ENCODE results near the gene METRN. TPM values are rescaled to one million over a fixed set of nuclear protein-coding genes. Genes with fewer than 3 reads are reported as not detected.

Gene METRN
- total and polyA plus RNA-seq, 2 donors (not counting 1 experiment from before 2014, with no cell fraction given), result 5.3 to 35.3 TPM

Other genes starting within 250 kb of the METRN start
- 16.4 and 21.3 TPM in 2 replicates for gene CAPN15, start 187.4 kb upstream of the METRN start, total RNA-seq
- gene CAPN15, start 187.4 kb upstream of the METRN start, polyA plus RNA-seq, result 4.1 and 7.8 TPM in 2 replicates
- not detected in 2 replicates for gene PRR35, start 154.7 kb upstream of the METRN start, total RNA-seq
- not detected in 2 replicates for gene PRR35, start 154.7 kb upstream of the METRN start, polyA plus RNA-seq
- 2.1 and 3.3 TPM in 2 replicates for gene NHLRC4, start 148.1 kb upstream of the METRN start, total RNA-seq
- 0.34 and 0.66 TPM in 2 replicates for gene NHLRC4, start 148.1 kb upstream of the METRN start, polyA plus RNA-seq
- 20.5 and 22.3 TPM in 2 replicates for gene PIGQ, start 145.2 kb upstream of the METRN start, total RNA-seq
- gene PIGQ, start 145.2 kb upstream of the METRN start, polyA plus RNA-seq, result 11.2 and 13.0 TPM in 2 replicates
- 9.8 and 11.6 TPM in 2 replicates for gene RAB40C, start 125.1 kb upstream of the METRN start, total RNA-seq
- 3.2 and 3.7 TPM in 2 replicates for gene RAB40C, start 125.1 kb upstream of the METRN start, polyA plus RNA-seq
- under 0.01 and 0.17 TPM in 2 replicates for gene WFIKKN1, start 84.1 kb upstream of the METRN start, total RNA-seq
- gene WFIKKN1, start 84.1 kb upstream of the METRN start, polyA plus RNA-seq, result not detected in 2 replicates
- 71.7 and 75.2 TPM in 2 replicates for gene METTL26, start 78.8 kb upstream of the METRN start, total RNA-seq
- 39.2 and 49.7 TPM in 2 replicates for gene METTL26, start 78.8 kb upstream of the METRN start, polyA plus RNA-seq
- 18.0 and 21.8 TPM in 2 replicates for gene MCRIP2, start 73.3 kb upstream of the METRN start, total RNA-seq
- 2.8 and 3.4 TPM in 2 replicates for gene MCRIP2, start 73.3 kb upstream of the METRN start, polyA plus RNA-seq
- 4.6 and 4.8 TPM in 2 replicates for gene WDR90, start 65.8 kb upstream of the METRN start, total RNA-seq
- 2.9 and 4.4 TPM in 2 replicates for gene WDR90, start 65.8 kb upstream of the METRN start, polyA plus RNA-seq
- gene RHOT2, start 47.0 kb upstream of the METRN start, total RNA-seq, result 27.7 and 29.6 TPM in 2 replicates
- gene RHOT2, start 47.0 kb upstream of the METRN start, polyA plus RNA-seq, result 35.4 and 39.7 TPM in 2 replicates
- gene RHBDL1, start 39.4 kb upstream of the METRN start, total RNA-seq, result 2.6 and 7.1 TPM in 2 replicates
- 0.76 and 1.4 TPM in 2 replicates for gene RHBDL1, start 39.4 kb upstream of the METRN start, polyA plus RNA-seq
- gene STUB1, start 34.7 kb upstream of the METRN start, total RNA-seq, result 114 and 133 TPM in 2 replicates
- 94.6 and 146 TPM in 2 replicates for gene STUB1, start 34.7 kb upstream of the METRN start, polyA plus RNA-seq
- gene JMJD8, start 30.8 kb upstream of the METRN start, total RNA-seq, result 19.8 and 23.8 TPM in 2 replicates
- gene JMJD8, start 30.8 kb upstream of the METRN start, polyA plus RNA-seq, result 31.5 and 37.8 TPM in 2 replicates
- 5.6 and 6.1 TPM in 2 replicates for gene WDR24, start 24.7 kb upstream of the METRN start, total RNA-seq
- gene WDR24, start 24.7 kb upstream of the METRN start, polyA plus RNA-seq, result 2.1 and 3.5 TPM in 2 replicates
- not detected in 2 replicates for gene FBXL16, start 9.3 kb upstream of the METRN start, total RNA-seq
- 0.07 and 0.14 TPM in 2 replicates for gene FBXL16, start 9.3 kb upstream of the METRN start, polyA plus RNA-seq
- 24.9 and 31.5 TPM in 2 replicates for gene ANTKMT, start 6.0 kb downstream of the METRN start, total RNA-seq
- gene ANTKMT, start 6.0 kb downstream of the METRN start, polyA plus RNA-seq, result 4.5 and 6.1 TPM in 2 replicates
- 1.0 and 1.8 TPM in 2 replicates for gene CCDC78, start 11.3 kb downstream of the METRN start, total RNA-seq
- 0.50 and 0.64 TPM in 2 replicates for gene CCDC78, start 11.3 kb downstream of the METRN start, polyA plus RNA-seq
- 14.1 and 16.3 TPM in 2 replicates for gene HAGHL, start 12.0 kb downstream of the METRN start, total RNA-seq
- gene HAGHL, start 12.0 kb downstream of the METRN start, polyA plus RNA-seq, result 3.1 and 3.7 TPM in 2 replicates
- 31.0 and 38.0 TPM in 2 replicates for gene CIAO3, start 25.9 kb downstream of the METRN start, total RNA-seq
- 9.3 and 14.2 TPM in 2 replicates for gene CIAO3, start 25.9 kb downstream of the METRN start, polyA plus RNA-seq
- not detected in 2 replicates for gene MSLN, start 45.6 kb downstream of the METRN start, total RNA-seq
- not detected in 2 replicates for gene MSLN, start 45.6 kb downstream of the METRN start, polyA plus RNA-seq
- gene RPUSD1, start 73.3 kb downstream of the METRN start, total RNA-seq, result 15.9 and 16.2 TPM in 2 replicates
- gene RPUSD1, start 73.3 kb downstream of the METRN start, polyA plus RNA-seq, result 8.2 and 10.3 TPM in 2 replicates
- gene CHTF18, start 73.5 kb downstream of the METRN start, total RNA-seq, result 1.3 and 4.3 TPM in 2 replicates
- 1.1 and 5.7 TPM in 2 replicates for gene CHTF18, start 73.5 kb downstream of the METRN start, polyA plus RNA-seq
- gene GNG13, start 85.6 kb downstream of the METRN start, total RNA-seq, result not detected in 2 replicates
- gene GNG13, start 85.6 kb downstream of the METRN start, polyA plus RNA-seq, result not detected in 2 replicates

Measured in fibroblast of lung (primary cell).